HEK293 (cell line): ENCODE measurements around the gene SPATA16.
"Not testable (repeated sequence)": the region's sequence is repeated elsewhere in the genome, so short reads cannot be mapped to it uniquely, and the experiment has no call there.

ENCODE experiments used
- CTCF ChIA-PET: fragments of 350-600 bp; formaldehyde crosslinking; extraction: SDS; loops from one replicate; lab custom pipeline; 2021; ENCODE audit warnings: antibody characterized with exemption; lab: Yijun Ruan, JAX
- POLR2A ChIA-PET: fragments of 300-600 bp; formaldehyde crosslinking; extraction: SDS; loops from one replicate; lab custom pipeline; 2020; ENCODE audit warnings: antibody characterized with exemption, inconsistent platforms; lab: Yijun Ruan, JAX
- H3K27ac ChIP-seq: fragments of 200-500 bp; sonication (Bioruptor generic); 2 replicates; pipeline ENCODE4 v1.5.1; 2014; ENCODE audit warnings: low read depth, low read length, control low read depth, inconsistent platforms; ENCODE audit errors: extremely low read depth
- H3K36me3 ChIP-seq, 2 experiments: fragments of 200-500 bp in 1 of 2; sonication (Bioruptor generic) in 1 of 2; 1 replicate in 1 of 2; 2 replicates in 1 of 2; pipeline ENCODE4 v1.5.1; 2014 to 2017; ENCODE audit warnings: inconsistent platforms in 2 of 2, low read length in 2 of 2; ENCODE audit not compliant: control insufficient read depth in 2 of 2, insufficient read depth in 1 of 2
- H3K4me1 ChIP-seq: fragments of 200-500 bp; sonication (Bioruptor generic); 2 replicates; pipeline ENCODE4 v1.5.1; 2014; ENCODE audit warnings: mild to moderate bottlenecking, low read length, inconsistent platforms; ENCODE audit not compliant: control insufficient read depth, insufficient read depth
- H3K4me3 ChIP-seq: 2 replicates; pipeline ENCODE4 v1.5.1; 2011; ENCODE audit warnings: low read depth, mild to moderate bottlenecking, control low read depth, low read length, moderate library complexity
- H3K9me3 ChIP-seq: fragments of 200-500 bp; sonication (Bioruptor generic); 2 replicates; pipeline ENCODE4 v1.5.1; 2014; ENCODE audit warnings: low read depth, low read length, inconsistent platforms; ENCODE audit not compliant: control insufficient read depth, insufficient read depth
- FEZF1 ChIP-seq: fragments of 450-650 bp; formaldehyde crosslinking; IDR thresholded peaks from 2 replicates; pipeline ENCODE4 v1.5.1; 2016; ENCODE audit warnings: missing biosample characterization, missing genetic modification characterization
- KLF9 ChIP-seq: fragments of 450-650 bp; formaldehyde crosslinking; IDR thresholded peaks from 2 replicates; pipeline ENCODE4 v1.5.1; 2016; ENCODE audit warnings: missing biosample characterization, missing genetic modification characterization, low read depth
- PBX3 ChIP-seq: sonication (generic); formaldehyde crosslinking; IDR thresholded peaks from 2 replicates; pipeline ENCODE4 v1.8.1; 2022; ENCODE audit warnings: mild to moderate bottlenecking, moderate library complexity, missing genetic modification reagents
- SP3 ChIP-seq: fragments of 450-650 bp; formaldehyde crosslinking; IDR thresholded peaks from 2 replicates; pipeline ENCODE4 v1.5.1; 2016; ENCODE audit warnings: missing biosample characterization, missing genetic modification characterization
- ZBTB11 ChIP-seq: fragments of 450-650 bp; formaldehyde crosslinking; conservative IDR thresholded peaks from 2 replicates; pipeline ENCODE4 v1.5.1; 2016; ENCODE audit warnings: low read depth, missing biosample characterization, missing genetic modification characterization
- ZBTB49 ChIP-seq: fragments of 450-650 bp; formaldehyde crosslinking; IDR thresholded peaks from 2 replicates; pipeline ENCODE4 v1.5.1; 2016; ENCODE audit warnings: missing biosample characterization, missing genetic modification characterization, low read depth
- ZBTB6 ChIP-seq: fragments of 450-650 bp; formaldehyde crosslinking; IDR thresholded peaks from 2 replicates; pipeline ENCODE4 v1.5.1; 2017; ENCODE audit warnings: missing biosample characterization, missing genetic modification characterization
- ZNF138 ChIP-seq: fragments of 450-650 bp; formaldehyde crosslinking; IDR thresholded peaks from 2 replicates; pipeline ENCODE4 v1.5.1; 2016; ENCODE audit warnings: missing biosample characterization, missing genetic modification characterization, borderline replicate concordance
- ZNF146 ChIP-seq: fragments of 450-650 bp; formaldehyde crosslinking; IDR thresholded peaks from 2 replicates; pipeline ENCODE4 v1.5.1; 2016; ENCODE audit warnings: missing biosample characterization, missing genetic modification characterization
- ZNF529 ChIP-seq: fragments of 450-650 bp; formaldehyde crosslinking; IDR thresholded peaks from 2 replicates; pipeline ENCODE4 v1.5.1; 2017; ENCODE audit warnings: missing genetic modification characterization, missing biosample characterization; ENCODE audit not compliant: insufficient replicate concordance
- ZNF585B ChIP-seq: fragments of 450-650 bp; formaldehyde crosslinking; IDR thresholded peaks from 2 replicates; pipeline ENCODE4 v1.5.1; 2016; ENCODE audit warnings: missing biosample characterization, missing genetic modification characterization
- ZNF626 ChIP-seq: fragments of 450-650 bp; sonication (Bioruptor Pico); formaldehyde crosslinking; IDR thresholded peaks from 2 replicates; pipeline ENCODE4 v1.5.1; 2018; ENCODE audit warnings: missing biosample characterization, missing genetic modification characterization, inconsistent platforms
- ZNF639 ChIP-seq: fragments of 450-650 bp; formaldehyde crosslinking; IDR thresholded peaks from 2 replicates; pipeline ENCODE4 v1.5.1; 2016; ENCODE audit warnings: missing biosample characterization, missing genetic modification characterization
- ZNF747 ChIP-seq: fragments of 450-650 bp; formaldehyde crosslinking; IDR thresholded peaks from 2 replicates; pipeline ENCODE4 v1.5.1; 2016; ENCODE audit warnings: missing biosample characterization, missing genetic modification characterization

The SPATA16 gene

GRCh38 chr3:173183022-173183421, 42.0 kb upstream of the SPATA16 start:
- H3K27ac ChIP-seq, H3K4me1 ChIP-seq, POLR2A ChIA-PET, H3K4me3 ChIP-seq, H3K9me3 ChIP-seq, H3K36me3 ChIP-seq, CTCF ChIA-PET: not testable (repeated sequence)
- peak; percentile 90 for TF ChIP-seq ZNF585B (tag by site-specific recombination)

- TF ChIP-seq SP3 (no peak), ZNF138 (tag by site-specific recombination) (no peak), FEZF1 (tag by site-specific recombination) (no peak)
- Histone ChIP-seq H3K9me3 (no peaks in the 10 kb centered on the region), H3K27ac (no peak overlapping the region), H3K4me1 (no peaks in the 10 kb centered on the region), H3K36me3 (no peaks in the 10 kb centered on the region), H3K4me3 (no peak overlapping the region)
- ChIA-PET CTCF (interaction anchor here (0.7 kb wide), 1 partner anchor 61 kb away, joined by 3 read pairs; no protein-coding TSS in a partner anchor), POLR2A (no interaction called here)
These were observed 32.6 kb upstream of the SPATA16 start for GRCh38 chr3:173173652-173174051.

- POLR2A ChIA-PET, H3K9me3 ChIP-seq: not testable (repeated sequence)
- CTCF ChIA-PET, result interaction anchor here (0.7 kb wide), 1 partner anchor 57 kb away, joined by 3 read pairs; no protein-coding TSS in a partner anchor
These were observed 18.1 kb upstream of the SPATA16 start for GRCh38 chr3:173159139-173159538.

GRCh38 chr3:173156533-173156932, 15.5 kb upstream of the SPATA16 start:
- CTCF ChIA-PET, result not testable (repeated sequence)

More at GRCh38 chr3:173159139-173159538, 18.1 kb upstream of the SPATA16 start:
- not testable (repeated sequence) for H3K36me3 ChIP-seq, H3K4me3 ChIP-seq, H3K4me1 ChIP-seq, H3K27ac ChIP-seq

GRCh38 chr3:173153631-173154030, 12.6 kb upstream of the SPATA16 start:
- ChIA-PET CTCF (interaction anchor here (0.7 kb wide), 1 partner anchor 1997 kb away, joined by 4 read pairs; no protein-coding TSS in a partner anchor), POLR2A (no interaction called here)
- TF ChIP-seq ZNF626 (tag by site-specific recombination), result no peak
- no peak for TF ChIP-seq ZBTB6 (tag by site-specific recombination)
- no peak for TF ChIP-seq ZNF747 (tag by site-specific recombination)
- TF ChIP-seq PBX3 (CRISPR knock-in tag), result no peak
- TF ChIP-seq ZBTB11 (tag by site-specific recombination), result no peak
- no peak for TF ChIP-seq ZNF146 (tag by site-specific recombination)
- no peak for TF ChIP-seq KLF9 (tag by site-specific recombination)
- no peak for TF ChIP-seq ZNF639
- TF ChIP-seq ZBTB49 (tag by site-specific recombination), result no peak
- no peak for TF ChIP-seq ZNF529 (tag by site-specific recombination)

More at GRCh38 chr3:173156533-173156932, 15.5 kb upstream of the SPATA16 start:
- POLR2A ChIA-PET, H3K9me3 ChIP-seq, H3K4me1 ChIP-seq, H3K27ac ChIP-seq, H3K4me3 ChIP-seq, H3K36me3 ChIP-seq: not testable (repeated sequence)

More at GRCh38 chr3:173153631-173154030, 12.6 kb upstream of the SPATA16 start:
- no peak overlapping the region for H3K27ac ChIP-seq
- H3K9me3 ChIP-seq, result no peaks in the 10 kb centered on the region
- H3K4me1 ChIP-seq, result no peaks in the 10 kb centered on the region
- H3K4me3 ChIP-seq, result no peak overlapping the region
- no peaks in the 10 kb centered on the region for H3K36me3 ChIP-seq
